CD14-positive monocyte (primary cell): ENCODE measurements around the gene NFIL3. TPM values are rescaled to one million over a fixed set of nuclear protein-coding genes. Genes with fewer than 3 reads are reported as not detected.
"Not testable (repeated sequence)": the region's sequence is repeated elsewhere in the genome, so short reads cannot be mapped to it uniquely, and the experiment has no call there.

ENCODE experiments used
- DNase-seq, 3 donors: peaks; one replicate each; pipeline ENCODE4 v3.0.0-alpha.2; 2011 to 2022
- H2AFZ ChIP-seq: 2 replicates; pipeline ENCODE4 v1.6.0; 2012; ENCODE audit warnings: mild to moderate bottlenecking, low read depth, low read length, inconsistent platforms; ENCODE audit not compliant: insufficient read depth, poor library complexity, severe bottlenecking
- H3K27ac ChIP-seq, 2 donors: 1 replicate in 1 of 2; 2 replicates in 1 of 2; pipeline ENCODE4 v1.5.1; 2012 to 2013; ENCODE audit warnings: low read length in 2 of 2, control low read depth in 1 of 2, inconsistent platforms in 1 of 2, low read depth in 1 of 2, mild to moderate bottlenecking in 1 of 2
- H3K27me3 ChIP-seq, 2 donors: one replicate each; pipeline versions ENCODE4 v1.6.0 to v1.6.1; 2011 to 2013; ENCODE audit warnings: low read length in 2 of 2; ENCODE audit not compliant: control insufficient read depth in 2 of 2, insufficient read depth in 2 of 2
- H3K36me3 ChIP-seq, 2 donors: replicated peaks in 1 of 2; 1 replicate in 1 of 2; 2 replicates in 1 of 2; pipeline versions ENCODE4 v1.5.1 to v1.6.1; 2012 to 2013; ENCODE audit warnings: low read length in 2 of 2, control low read depth in 1 of 2, inconsistent platforms in 1 of 2, mild to moderate bottlenecking in 1 of 2; ENCODE audit not compliant: insufficient read depth in 2 of 2, control insufficient read depth in 1 of 2
- H3K4me1 ChIP-seq, 2 donors: 1 replicate in 1 of 2; 2 replicates in 1 of 2; pipeline versions ENCODE4 v1.5.1 to v1.6.1; 2012 to 2013; ENCODE audit warnings: low read length in 2 of 2, control low read depth in 1 of 2, inconsistent platforms in 1 of 2, mild to moderate bottlenecking in 1 of 2, moderate library complexity in 1 of 2; ENCODE audit not compliant: insufficient read depth in 2 of 2, control insufficient read depth in 1 of 2
- H3K4me2 ChIP-seq: replicated peaks from 2 replicates; pipeline ENCODE3; 2012; ENCODE audit warnings: low read length, moderate library complexity, mild to moderate bottlenecking; ENCODE audit not compliant: poor library complexity, severe bottlenecking; ENCODE audit errors: extremely low read depth
- H3K4me3 ChIP-seq, 3 experiments: fragments of 200-600 bp in 1 of 3; sonication (generic) in 1 of 3; replicated peaks in 1 of 3; 1 replicate in 2 of 3; 2 replicates in 1 of 3; pipeline ENCODE4 v1.5.1; 2011 to 2013; ENCODE audit warnings: low read length in 3 of 3, mild to moderate bottlenecking in 3 of 3, control low read depth in 2 of 3, low read depth in 2 of 3, inconsistent platforms in 1 of 3, moderate library complexity in 1 of 3
- H3K79me2 ChIP-seq: 2 replicates; pipeline ENCODE4 v1.6.0; 2012; ENCODE audit warnings: mild to moderate bottlenecking, control low read depth, inconsistent platforms, low read length, moderate library complexity; ENCODE audit not compliant: insufficient read depth
- H3K9ac ChIP-seq: 2 replicates; pipeline ENCODE4 v1.6.0; 2017; ENCODE audit warnings: low read length, mild to moderate bottlenecking; ENCODE audit not compliant: insufficient read depth, poor library complexity, severe bottlenecking
- H3K9me3 ChIP-seq, 2 donors: replicated peaks in 1 of 2; 1 replicate in 1 of 2; 2 replicates in 1 of 2; pipeline versions ENCODE4 v1.5.1 to v1.6.1; 2012 to 2013; ENCODE audit warnings: low read length in 2 of 2, control low read depth in 1 of 2; ENCODE audit not compliant: control insufficient read depth in 1 of 2, insufficient read depth in 1 of 2
- H4K20me1 ChIP-seq: 2 replicates; pipeline ENCODE4 v1.6.0; 2012; ENCODE audit warnings: mild to moderate bottlenecking, low read length, control low read depth, moderate library complexity; ENCODE audit not compliant: insufficient read depth
- H3K27ac Mint-ChIP-seq, 7 donors: one replicate each; pipeline ENCODE4 v1.8.0; 2020; ENCODE audit warnings: mild to moderate bottlenecking in 7 of 7, mixed read lengths in 7 of 7, moderate library complexity in 6 of 7, inconsistent platforms in 2 of 7
- H3K27me3 Mint-ChIP-seq, 3 donors: one replicate each; pipeline ENCODE4 v1.8.0; 2021 to 2022; ENCODE audit warnings: low read depth in 3 of 3, mild to moderate bottlenecking in 3 of 3, mixed read lengths in 3 of 3, moderate library complexity in 3 of 3, inconsistent platforms in 1 of 3
- H3K36me3 Mint-ChIP-seq, 2 donors: one replicate each; pipeline ENCODE4 v1.8.0; 2020; ENCODE audit warnings: mixed read lengths in 2 of 2, inconsistent platforms in 1 of 2, mild to moderate bottlenecking in 1 of 2
- H3K4me1 Mint-ChIP-seq: one replicate; pipeline ENCODE4 v1.8.0; 2020; ENCODE audit warnings: mild to moderate bottlenecking, mixed read lengths
- H3K4me3 Mint-ChIP-seq, 2 donors: one replicate each; pipeline ENCODE4 v1.8.0; 2020; ENCODE audit warnings: mild to moderate bottlenecking in 2 of 2, mixed read lengths in 2 of 2, moderate library complexity in 1 of 2
- H3K9me3 Mint-ChIP-seq, 7 donors: one replicate each; pipeline ENCODE4 v1.8.0; 2020 to 2022; ENCODE audit warnings: mixed read lengths in 7 of 7, mild to moderate bottlenecking in 6 of 7, moderate library complexity in 6 of 7, inconsistent platforms in 2 of 7
- CTCF ChIP-seq: fragments of 200-600 bp; IDR thresholded peaks from one replicate; pipeline ENCODE4 v1.8.0; 2022; ENCODE audit warnings: antibody characterized with exemption, mild to moderate bottlenecking
- WGBS: methylation state at CpG from one replicate; pipeline ENCODE4 v1.1.5; 2013; ENCODE audit warnings: missing lambda C conversion rate; ENCODE audit not compliant: insufficient coverage; 5-methylcytosine and 5-hydroxymethylcytosine counted together
- intact Hi-C, 2 donors: fragments of 100-400 bp; cut with micrococcal nuclease; formaldehyde crosslinking; loops; one replicate each; pipeline versions ENCODE4 v1.15.0 to v1.15.1; 2023
- polyA plus RNA-seq, 3 donors: library from polyadenylated mRNA; depleted of rRNA in 1 of 3; unstranded in 2 of 3; stranded (reverse) in 1 of 3; fragments of 300-500 nt in 2 of 3; fragments of >200 nt in 1 of 3; fragmentation: Illumina TruSeq in 2 of 3; gene quantifications; 1 replicate in 2 of 3; 2 replicates in 1 of 3; pipeline ENCODE4 v1.2.3, GENCODE V29; 2012 to 2021

NFIL3 gene
- polyA plus RNA-seq, 3 donors = 18.6 to 253 (median 64.0) TPM

- H2AFZ ChIP-seq = no peak overlapping the region
- 100% methylated on average over 1 of the region's 2 CpGs for WGBS
- H3K27me3 ChIP-seq = no peaks in the 10 kb centered on the region
- no peaks in the 10 kb centered on the region for H4K20me1 ChIP-seq
- no peak overlapping the region for H3K27ac ChIP-seq
- Mint-ChIP-seq H3K36me3 (no peaks in the 10 kb centered on the region), H3K27me3 (peaks cover 0 to 2% (median 0%) of the 10 kb centered on the region in 3 donors), H3K4me3 (no peak overlapping the region), H3K27ac (peak overlapping the region in 1 of 7 donors; percentile 49), H3K4me1 (peaks cover 23% of the 10 kb centered on the region), H3K9me3 (peaks cover 0 to 2% (median 0%) of the 10 kb centered on the region in 7 donors)
- DNase-seq = no peak
- no peak overlapping the region for H3K9ac ChIP-seq
- H3K9me3 ChIP-seq = no peaks in the 10 kb centered on the region
- H3K36me3 ChIP-seq = no peaks in the 10 kb centered on the region
- no peak for TF ChIP-seq CTCF
- H3K79me2 ChIP-seq = no peaks in the 10 kb centered on the region
- H3K4me2 ChIP-seq = no peak overlapping the region
- H3K4me3 ChIP-seq = no peak overlapping the region
- intact Hi-C loops = no loop called here
- H3K4me1 ChIP-seq = peaks cover 24 to 28% of the 10 kb centered on the region in 2 donors
Measured at GRCh38 chr9:91391818-91392217, 31.8 kb downstream of the NFIL3 start.

GRCh38 chr9:91391412-91391811 is 32.2 kb downstream of the NFIL3 start:
- no CpG with 5 or more reads among the region's 5 CpGs for WGBS
- H3K27ac Mint-ChIP-seq = no peak overlapping the region
- H3K4me1 ChIP-seq = peaks cover 22 to 24% of the 10 kb centered on the region in 2 donors
- no peak for TF ChIP-seq CTCF
- peaks cover 23% of the 10 kb centered on the region for H3K4me1 Mint-ChIP-seq
- peaks cover 0 to 2% (median 0%) of the 10 kb centered on the region in 3 donors for H3K27me3 Mint-ChIP-seq
- intact Hi-C loops = no loop called here
- no peak overlapping the region for H3K27ac ChIP-seq
- H3K4me2 ChIP-seq = no peak overlapping the region
- H4K20me1 ChIP-seq = no peaks in the 10 kb centered on the region
- no peak overlapping the region for H3K4me3 Mint-ChIP-seq
- DNase-seq = no peak
- peaks cover 0 to 2% (median 0%) of the 10 kb centered on the region in 7 donors for H3K9me3 Mint-ChIP-seq
- no peaks in the 10 kb centered on the region for H3K27me3 ChIP-seq
- H3K36me3 ChIP-seq = no peaks in the 10 kb centered on the region
- H3K9ac ChIP-seq = no peak overlapping the region
- H2AFZ ChIP-seq = no peak overlapping the region
- no peak overlapping the region for H3K4me3 ChIP-seq
- H3K9me3 ChIP-seq = no peaks in the 10 kb centered on the region
- no peaks in the 10 kb centered on the region for H3K36me3 Mint-ChIP-seq
- H3K79me2 ChIP-seq = no peaks in the 10 kb centered on the region

GRCh38 chr9:91389686-91390085 is 33.9 kb downstream of the NFIL3 start:
- not testable (repeated sequence) for H3K27ac Mint-ChIP-seq, H3K36me3 ChIP-seq
- WGBS = 100% methylated on average over 1 of the region's 4 CpGs

More at GRCh38 chr9:91389686-91390085, 33.9 kb downstream of the NFIL3 start:
- H3K27me3 ChIP-seq, DNase-seq, intact Hi-C loops, H3K36me3 Mint-ChIP-seq, H3K27me3 Mint-ChIP-seq, H3K79me2 ChIP-seq, H3K4me1 Mint-ChIP-seq, H3K4me1 ChIP-seq, H3K9me3 Mint-ChIP-seq, H3K4me3 ChIP-seq, H3K4me2 ChIP-seq, H3K4me3 Mint-ChIP-seq, H4K20me1 ChIP-seq, H3K9ac ChIP-seq, H3K9me3 ChIP-seq, H3K27ac ChIP-seq, H2AFZ ChIP-seq: not testable (repeated sequence)
